Mesothelial cell of epicardium (in vitro differentiated cells): ENCODE measurements around the gene ABL2. TPM values are rescaled to one million over a fixed set of nuclear protein-coding genes. Genes with fewer than 3 reads are reported as not detected.
A peak's percentile ranks its signal among the peaks of the same experiment; 100 is the strongest.

Source experiments
- DNase-seq, 2 experiments: peaks; one replicate each; pipeline ENCODE4 v3.0.0; 2021; ENCODE audit warnings: low spot score in 2 of 2; ENCODE audit not compliant: unreplicated experiment in 2 of 2
- H3K27ac Mint-ChIP-seq: 2 replicates; pipeline ENCODE4 v1.8.0; 2021; ENCODE audit warnings: mixed read lengths
- H3K27me3 Mint-ChIP-seq: 2 replicates; pipeline ENCODE4 v1.8.0; 2021; ENCODE audit warnings: low read depth, mixed read lengths
- H3K36me3 Mint-ChIP-seq: 2 replicates; pipeline ENCODE4 v1.8.0; 2021; ENCODE audit warnings: mixed read lengths
- H3K4me1 Mint-ChIP-seq: 2 replicates; pipeline ENCODE4 v1.8.0; 2021; ENCODE audit warnings: mixed read lengths
- H3K4me3 Mint-ChIP-seq: 2 replicates; pipeline ENCODE4 v1.8.0; 2021; ENCODE audit warnings: mild to moderate bottlenecking, moderate library complexity, mixed read lengths
- H3K9me3 Mint-ChIP-seq: 2 replicates; pipeline ENCODE4 v1.8.0; 2021; ENCODE audit warnings: mixed read lengths
- total RNA-seq: library from RNA; stranded (reverse); gene quantifications from 3 replicates; pipeline ENCODE4 v1.2.1, GENCODE V29; 2021
- TF ChIP-seq, protein P1 (sequence below): fragments of 200-600 bp; sonication (generic); IDR thresholded peaks from one replicate; pipeline ENCODE4 v1.5.0; 2021; ENCODE audit warnings: antibody characterized with exemption; ENCODE audit not compliant: unreplicated experiment

ABL2 gene
- total RNA-seq, 1 donor from 2014 or later, result 23.7 TPM

DNA sequence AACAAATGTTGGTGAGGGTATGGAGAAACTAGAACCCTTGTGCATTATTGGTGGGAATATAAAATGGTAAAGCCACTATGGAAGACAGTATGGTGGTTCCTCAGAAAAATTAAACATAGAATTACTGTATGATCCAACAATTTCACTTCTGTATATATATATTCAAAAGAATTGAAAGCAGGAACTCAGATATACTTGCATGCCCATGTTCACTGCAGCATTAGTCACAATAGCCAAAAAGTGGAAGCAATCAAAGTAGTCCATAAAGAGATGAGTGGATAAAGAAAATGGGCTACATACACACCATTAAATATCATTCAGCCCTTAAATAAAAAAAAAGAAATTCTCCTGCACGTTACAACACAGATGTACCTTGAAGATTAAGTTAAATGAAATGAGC lies 34.1 kb downstream of the ABL2 start:
- Mint-ChIP-seq H3K27me3 (no peaks in the 10 kb centered on the region), H3K9me3 (no peaks in the 10 kb centered on the region), H3K4me1 (peaks cover 11% of the 10 kb centered on the region), H3K27ac (no peak overlapping the region), H3K4me3 (no peak overlapping the region), H3K36me3 (no peaks in the 10 kb centered on the region)
- no peak for DNase-seq
- TF ChIP-seq, protein P1, sequence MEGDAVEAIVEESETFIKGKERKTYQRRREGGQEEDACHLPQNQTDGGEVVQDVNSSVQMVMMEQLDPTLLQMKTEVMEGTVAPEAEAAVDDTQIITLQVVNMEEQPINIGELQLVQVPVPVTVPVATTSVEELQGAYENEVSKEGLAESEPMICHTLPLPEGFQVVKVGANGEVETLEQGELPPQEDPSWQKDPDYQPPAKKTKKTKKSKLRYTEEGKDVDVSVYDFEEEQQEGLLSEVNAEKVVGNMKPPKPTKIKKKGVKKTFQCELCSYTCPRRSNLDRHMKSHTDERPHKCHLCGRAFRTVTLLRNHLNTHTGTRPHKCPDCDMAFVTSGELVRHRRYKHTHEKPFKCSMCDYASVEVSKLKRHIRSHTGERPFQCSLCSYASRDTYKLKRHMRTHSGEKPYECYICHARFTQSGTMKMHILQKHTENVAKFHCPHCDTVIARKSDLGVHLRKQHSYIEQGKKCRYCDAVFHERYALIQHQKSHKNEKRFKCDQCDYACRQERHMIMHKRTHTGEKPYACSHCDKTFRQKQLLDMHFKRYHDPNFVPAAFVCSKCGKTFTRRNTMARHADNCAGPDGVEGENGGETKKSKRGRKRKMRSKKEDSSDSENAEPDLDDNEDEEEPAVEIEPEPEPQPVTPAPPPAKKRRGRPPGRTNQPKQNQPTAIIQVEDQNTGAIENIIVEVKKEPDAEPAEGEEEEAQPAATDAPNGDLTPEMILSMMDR, result no peak

- peaks cover 11% of the 10 kb centered on the region for H3K4me1 Mint-ChIP-seq
- no peaks in the 10 kb centered on the region for H3K27me3 Mint-ChIP-seq
These were observed 35.4 kb downstream of the ABL2 start for GRCh38 chr1:179194068-179194537.

DNA sequence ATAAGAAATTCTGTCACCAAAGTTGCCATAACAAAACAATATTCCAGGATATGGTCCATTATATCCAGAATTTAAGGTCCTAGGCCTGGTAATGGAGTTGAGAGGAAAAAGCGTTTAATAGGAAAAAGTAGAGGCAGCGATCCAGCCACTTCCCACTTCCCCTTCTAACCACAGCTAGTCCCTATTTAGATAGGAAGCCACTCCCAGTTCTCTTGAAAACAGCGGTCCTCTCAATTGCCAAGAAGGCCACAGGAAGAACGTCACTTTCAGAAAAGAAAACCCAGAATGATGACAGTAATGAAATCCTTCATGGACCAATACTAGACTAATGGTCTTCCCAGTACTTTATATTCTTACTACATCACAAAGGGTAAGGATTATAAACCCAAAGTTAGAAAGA lies 38.6 kb downstream of the ABL2 start:
- H3K27ac Mint-ChIP-seq, result no peak overlapping the region
- H3K36me3 Mint-ChIP-seq, result peaks cover 3% of the 10 kb centered on the region
- H3K4me3 Mint-ChIP-seq, result no peak overlapping the region
- no peaks in the 10 kb centered on the region for H3K27me3 Mint-ChIP-seq
- H3K4me1 Mint-ChIP-seq, result peaks cover 20% of the 10 kb centered on the region
- peaks cover 4% of the 10 kb centered on the region for H3K9me3 Mint-ChIP-seq
- DNase-seq, result no peak
- TF ChIP-seq, protein P1, result no peak

More at GRCh38 chr1:179194068-179194537, 35.4 kb downstream of the ABL2 start:
- Mint-ChIP-seq H3K4me3 (no peak overlapping the region), H3K36me3 (peaks cover 3% of the 10 kb centered on the region), H3K27ac (no peak overlapping the region), H3K9me3 (peaks cover 4% of the 10 kb centered on the region)
- TF ChIP-seq, protein P1, result peak; percentile 29
- no peak for DNase-seq

DNA sequence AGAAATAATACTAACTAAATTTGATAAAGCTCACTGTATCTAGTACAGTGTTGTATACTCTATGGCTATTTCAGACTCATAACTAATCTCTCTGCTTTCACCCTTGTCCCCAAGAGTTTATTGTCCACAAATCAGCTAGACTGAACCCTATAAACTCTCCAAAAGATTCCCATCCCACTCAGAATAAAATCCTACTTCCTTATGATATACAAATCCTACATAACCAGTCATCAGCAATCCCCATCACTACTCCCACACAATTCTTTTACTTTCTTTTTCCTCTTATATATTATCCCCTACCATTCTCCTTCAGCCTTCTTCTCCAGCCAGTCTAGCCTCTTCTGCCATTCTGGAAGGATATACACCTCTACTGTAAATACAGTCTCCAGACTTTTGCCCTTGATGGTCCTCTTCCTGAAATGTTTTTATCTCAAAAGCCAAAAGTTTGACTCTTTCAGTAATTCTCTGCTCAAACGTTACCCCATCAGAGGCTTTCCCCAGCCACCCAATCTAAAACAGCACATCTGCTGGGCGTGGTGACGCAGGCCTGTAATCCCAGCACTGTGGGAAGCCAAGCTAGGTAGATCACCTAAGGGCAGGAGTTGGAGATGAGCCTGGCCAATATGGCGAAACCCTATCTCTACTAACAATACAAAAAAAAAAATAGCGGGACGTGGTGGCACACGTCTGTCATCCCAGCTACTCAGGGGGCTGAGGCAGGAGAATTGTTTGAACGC lies 41.6 kb downstream of the ABL2 start:
- Mint-ChIP-seq H3K36me3 (peaks cover 3% of the 10 kb centered on the region), H3K4me1 (peaks cover 15% of the 10 kb centered on the region), H3K27ac (no peak overlapping the region), H3K4me3 (no peak overlapping the region), H3K27me3 (no peaks in the 10 kb centered on the region), H3K9me3 (peaks cover 4% of the 10 kb centered on the region)
- TF ChIP-seq, protein P1, result no peak
- no peak for DNase-seq

GRCh38 chr1:179187043-179187442 lies 42.4 kb downstream of the ABL2 start:
- Mint-ChIP-seq H3K27me3 (no peaks in the 10 kb centered on the region), H3K27ac (no peak overlapping the region), H3K4me1 (peaks cover 11% of the 10 kb centered on the region), H3K9me3 (peaks cover 4% of the 10 kb centered on the region), H3K36me3 (peaks cover 3% of the 10 kb centered on the region), H3K4me3 (no peak overlapping the region)
- DNase-seq, result no peak
- TF ChIP-seq, protein P1, result no peak
